Measurements from ENCODE around the gene EXOC4.

DNA sequence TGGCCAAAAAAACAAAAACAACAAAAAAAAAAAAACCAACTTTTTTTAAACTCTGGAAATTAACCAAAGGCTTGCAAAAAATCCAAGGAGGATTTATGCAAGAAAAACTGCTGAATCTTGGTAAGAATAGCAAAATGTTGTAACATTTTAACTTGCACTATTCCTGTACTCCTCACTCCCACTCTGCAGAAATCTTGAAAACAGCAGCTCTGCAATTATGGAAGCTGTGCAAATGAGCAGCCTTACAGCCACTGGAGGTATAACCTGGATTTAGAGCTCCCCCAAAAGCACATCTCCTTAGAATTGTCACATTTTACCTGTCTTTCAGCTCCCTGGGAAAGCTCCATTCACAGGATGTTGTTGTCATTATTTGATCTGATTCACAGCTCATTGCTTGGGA, 832.4 kb downstream of the EXOC4 start:
- TF ChIP-seq, protein P1, sequence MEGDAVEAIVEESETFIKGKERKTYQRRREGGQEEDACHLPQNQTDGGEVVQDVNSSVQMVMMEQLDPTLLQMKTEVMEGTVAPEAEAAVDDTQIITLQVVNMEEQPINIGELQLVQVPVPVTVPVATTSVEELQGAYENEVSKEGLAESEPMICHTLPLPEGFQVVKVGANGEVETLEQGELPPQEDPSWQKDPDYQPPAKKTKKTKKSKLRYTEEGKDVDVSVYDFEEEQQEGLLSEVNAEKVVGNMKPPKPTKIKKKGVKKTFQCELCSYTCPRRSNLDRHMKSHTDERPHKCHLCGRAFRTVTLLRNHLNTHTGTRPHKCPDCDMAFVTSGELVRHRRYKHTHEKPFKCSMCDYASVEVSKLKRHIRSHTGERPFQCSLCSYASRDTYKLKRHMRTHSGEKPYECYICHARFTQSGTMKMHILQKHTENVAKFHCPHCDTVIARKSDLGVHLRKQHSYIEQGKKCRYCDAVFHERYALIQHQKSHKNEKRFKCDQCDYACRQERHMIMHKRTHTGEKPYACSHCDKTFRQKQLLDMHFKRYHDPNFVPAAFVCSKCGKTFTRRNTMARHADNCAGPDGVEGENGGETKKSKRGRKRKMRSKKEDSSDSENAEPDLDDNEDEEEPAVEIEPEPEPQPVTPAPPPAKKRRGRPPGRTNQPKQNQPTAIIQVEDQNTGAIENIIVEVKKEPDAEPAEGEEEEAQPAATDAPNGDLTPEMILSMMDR (IDR thresholded peaks at IDR 0.05) = no peak
- no peak for TF ChIP-seq POLR2AphosphoS5 (IDR thresholded peaks at IDR 0.05)
